Trophoblast cell (in vitro differentiated cells and primary cell): Measurements from ENCODE around the gene SLC12A8.

Source experiments
- DNase-seq, 2 donors: peaks; one replicate each; pipeline ENCODE4 v3.0.0-alpha.2; 2016
- H2AFZ ChIP-seq: 2 replicates; pipeline ENCODE4 v1.6.1; 2013; ENCODE audit warnings: low read length, moderate library complexity, mild to moderate bottlenecking; ENCODE audit not compliant: insufficient read depth, poor library complexity
- H2AK5ac ChIP-seq: 2 replicates; pipeline ENCODE4 v1.6.1; 2013; ENCODE audit warnings: mild to moderate bottlenecking, low read length
- H2BK120ac ChIP-seq: 2 replicates; pipeline ENCODE4 v1.6.1; 2013; ENCODE audit warnings: low read length, mild to moderate bottlenecking, moderate library complexity; ENCODE audit not compliant: insufficient read depth, poor library complexity
- H2BK12ac ChIP-seq: 2 replicates; pipeline ENCODE4 v1.6.1; 2013; ENCODE audit warnings: mild to moderate bottlenecking, low read length, moderate library complexity
- H2BK5ac ChIP-seq: 2 replicates; pipeline ENCODE4 v1.6.1; 2013; ENCODE audit warnings: low read length, low read depth, moderate library complexity, mild to moderate bottlenecking; ENCODE audit not compliant: poor library complexity
- H3K14ac ChIP-seq: 2 replicates; pipeline ENCODE4 v1.6.1; 2013; ENCODE audit warnings: mild to moderate bottlenecking, low read length
- H3K18ac ChIP-seq: 2 replicates; pipeline ENCODE4 v1.6.1; 2013; ENCODE audit warnings: mild to moderate bottlenecking, low read length
- H3K23ac ChIP-seq: 2 replicates; pipeline ENCODE4 v1.6.1; 2013; ENCODE audit warnings: low read length
- H3K27ac ChIP-seq: 2 replicates; pipeline ENCODE4 v1.5.1; 2013; ENCODE audit warnings: low read depth, mild to moderate bottlenecking, inconsistent platforms, low read length, moderate library complexity
- H3K27me3 ChIP-seq: 2 replicates; pipeline ENCODE4 v1.6.1; 2013; ENCODE audit warnings: inconsistent platforms, mild to moderate bottlenecking, low read length, moderate library complexity; ENCODE audit not compliant: insufficient read depth
- H3K36me3 ChIP-seq, 2 experiments: 1 replicate in 1 of 2; 2 replicates in 1 of 2; pipeline ENCODE4 v1.6.1; 2013; ENCODE audit warnings: low read length in 2 of 2, mild to moderate bottlenecking in 2 of 2, moderate library complexity in 1 of 2; ENCODE audit not compliant: insufficient read depth in 2 of 2, control insufficient read depth in 1 of 2
- H3K4ac ChIP-seq: 2 replicates; pipeline ENCODE4 v1.6.1; 2013; ENCODE audit warnings: low read depth, mild to moderate bottlenecking, low read length, moderate library complexity
- H3K4me1 ChIP-seq, 2 experiments: 1 replicate in 1 of 2; 2 replicates in 1 of 2; pipeline ENCODE4 v1.6.1; 2013; ENCODE audit warnings: low read length in 2 of 2, mild to moderate bottlenecking in 2 of 2, moderate library complexity in 1 of 2; ENCODE audit not compliant: insufficient read depth in 2 of 2, control insufficient read depth in 1 of 2
- H3K4me2 ChIP-seq: 2 replicates; pipeline ENCODE4 v1.6.1; 2013; ENCODE audit warnings: inconsistent platforms, mild to moderate bottlenecking, low read length, moderate library complexity
- H3K4me3 ChIP-seq: 2 replicates; pipeline ENCODE4 v1.5.1; 2013; ENCODE audit warnings: mild to moderate bottlenecking, low read depth, low read length, inconsistent platforms
- H3K79me1 ChIP-seq: one replicate; pipeline ENCODE4 v1.6.1; 2013; ENCODE audit warnings: low read length
- H3K79me2 ChIP-seq: 2 replicates; pipeline ENCODE4 v1.6.1; 2013; ENCODE audit warnings: low read length, mild to moderate bottlenecking; ENCODE audit not compliant: control insufficient read depth, insufficient read depth, poor library complexity
- H3K9ac ChIP-seq: 2 replicates; pipeline ENCODE4 v1.6.1; 2013; ENCODE audit warnings: mild to moderate bottlenecking, low read length
- H3K9me3 ChIP-seq: 2 replicates; pipeline ENCODE4 v1.6.1; 2013; ENCODE audit warnings: low read depth, mild to moderate bottlenecking, control low read depth, inconsistent platforms, low read length; ENCODE audit not compliant: insufficient read depth
- H4K12ac ChIP-seq: 2 replicates; pipeline ENCODE4 v1.6.1; 2013; ENCODE audit warnings: low read depth, mild to moderate bottlenecking, low read length, moderate library complexity
- H4K8ac ChIP-seq: 2 replicates; pipeline ENCODE4 v1.6.1; 2013; ENCODE audit warnings: low read depth, mild to moderate bottlenecking, low read length, moderate library complexity
- H4K91ac ChIP-seq: one replicate; pipeline ENCODE4 v1.6.1; 2013; ENCODE audit warnings: low read depth, mild to moderate bottlenecking, low read length, moderate library complexity
- WGBS: extraction: QIAGEN DNeasy Blood & Tissue Kit; methylation state at CpG from one replicate; pipeline ENCODE4 v1.1.7; 2013; ENCODE audit warnings: missing lambda C conversion rate; ENCODE audit not compliant: insufficient read length, insufficient coverage; ENCODE audit errors: extremely low coverage; 5-methylcytosine and 5-hydroxymethylcytosine counted together

Gene SLC12A8

GRCh38 chr3:125054449-125055329, 157.9 kb downstream of the SLC12A8 start:
- peak; percentile 69 to 81 for DNase-seq
- no CpG with 5 or more reads among the region's 17 CpGs for WGBS

GRCh38 chr3:125054062-125054448, 158.5 kb downstream of the SLC12A8 start:
- H3K23ac ChIP-seq: no peak overlapping the region
- no CpG with 5 or more reads among the region's 7 CpGs for WGBS
- no peak overlapping the region for H3K4ac ChIP-seq
- H3K4me1 ChIP-seq: peaks cover 25 to 35% of the 10 kb centered on the region in 2 experiments
- no peak overlapping the region for H4K91ac ChIP-seq
- no peak overlapping the region for H2BK12ac ChIP-seq
- H2AK5ac ChIP-seq: no peak overlapping the region
- DNase-seq: no peak
- H3K79me1 ChIP-seq: no peaks in the 10 kb centered on the region
- H3K9me3 ChIP-seq: no peaks in the 10 kb centered on the region
- H3K27me3 ChIP-seq: no peaks in the 10 kb centered on the region
- no peak overlapping the region for H3K27ac ChIP-seq
- H2BK5ac ChIP-seq: no peak overlapping the region
- H3K4me3 ChIP-seq: no peak overlapping the region
- H3K36me3 ChIP-seq: peaks cover 0 to 5% of the 10 kb centered on the region in 2 experiments
- H3K79me2 ChIP-seq: peaks cover 6% of the 10 kb centered on the region
- no peak overlapping the region for H2BK120ac ChIP-seq
- no peak overlapping the region for H4K12ac ChIP-seq
- H3K4me2 ChIP-seq: peak overlapping the region; percentile 96
- no peak overlapping the region for H3K14ac ChIP-seq
- no peak overlapping the region for H3K18ac ChIP-seq
- H3K9ac ChIP-seq: no peak overlapping the region
- no peak overlapping the region for H4K8ac ChIP-seq
- no peak overlapping the region for H2AFZ ChIP-seq

More at GRCh38 chr3:125054449-125055329, 157.9 kb downstream of the SLC12A8 start:
- Histone ChIP-seq H3K4me2 (peak overlapping the region; percentile 96), H2AK5ac (no peak overlapping the region), H3K36me3 (peaks cover 0 to 5% of the 10 kb centered on the region in 2 experiments), H3K4me1 (peaks cover 26 to 35% of the 10 kb centered on the region in 2 experiments), H3K18ac (no peak overlapping the region), H3K79me1 (no peaks in the 10 kb centered on the region), H3K9ac (peak overlapping the region; percentile 73), H3K79me2 (peaks cover 6% of the 10 kb centered on the region), H2BK12ac (no peak overlapping the region), H3K27ac (no peak overlapping the region), H3K9me3 (no peaks in the 10 kb centered on the region), H3K4me3 (peak overlapping the region; percentile 90), H2BK5ac (no peak overlapping the region), H4K91ac (peak overlapping the region; percentile 71), H3K27me3 (no peaks in the 10 kb centered on the region), H4K12ac (no peak overlapping the region), H3K4ac (peak overlapping the region; percentile 1), H3K23ac (no peak overlapping the region), H4K8ac (no peak overlapping the region), H3K14ac (no peak overlapping the region), H2BK120ac (peak overlapping the region; percentile 63), H2AFZ (no peak overlapping the region)

- no peak overlapping the region for H3K27ac ChIP-seq
- no peak overlapping the region for H2BK5ac ChIP-seq
- no peak overlapping the region for H3K18ac ChIP-seq
- WGBS: no CpG with 5 or more reads among the region's 2 CpGs
- H2AFZ ChIP-seq: no peak overlapping the region
- no peaks in the 10 kb centered on the region for H3K9me3 ChIP-seq
- H3K4me3 ChIP-seq: no peak overlapping the region
- no peaks in the 10 kb centered on the region for H3K79me1 ChIP-seq
- no peak overlapping the region for H2BK12ac ChIP-seq
- peaks cover under 1 to 6% of the 10 kb centered on the region in 2 experiments for H3K36me3 ChIP-seq
- no peak overlapping the region for H2BK120ac ChIP-seq
- H3K4me1 ChIP-seq: peaks cover 21 to 29% of the 10 kb centered on the region in 2 experiments
- no peak for DNase-seq
- H3K4me2 ChIP-seq: no peak overlapping the region
- peak overlapping the region; percentile 25 for H3K4ac ChIP-seq
- no peak overlapping the region for H3K9ac ChIP-seq
- H2AK5ac ChIP-seq: no peak overlapping the region
- H4K8ac ChIP-seq: no peak overlapping the region
- no peak overlapping the region for H3K23ac ChIP-seq
- no peak overlapping the region for H4K91ac ChIP-seq
- H3K27me3 ChIP-seq: no peaks in the 10 kb centered on the region
- no peak overlapping the region for H4K12ac ChIP-seq
- H3K14ac ChIP-seq: no peak overlapping the region
- peaks cover 6% of the 10 kb centered on the region for H3K79me2 ChIP-seq
Observed at GRCh38 chr3:125053304-125053699, 159.2 kb downstream of the SLC12A8 start.

- H3K79me2 ChIP-seq: peaks cover 6% of the 10 kb centered on the region
- peaks cover 24 to 29% of the 10 kb centered on the region in 2 experiments for H3K4me1 ChIP-seq
- H3K9ac ChIP-seq: no peak overlapping the region
- no peak overlapping the region for H4K8ac ChIP-seq
- H3K18ac ChIP-seq: no peak overlapping the region
- no peak overlapping the region for H2BK12ac ChIP-seq
- H2BK5ac ChIP-seq: no peak overlapping the region
- peaks cover 3 to 8% of the 10 kb centered on the region in 2 experiments for H3K36me3 ChIP-seq
- peak overlapping the region; percentile 38 for H3K27ac ChIP-seq
- DNase-seq: peak; percentile 93 to 94
- H3K79me1 ChIP-seq: no peaks in the 10 kb centered on the region
- H3K27me3 ChIP-seq: no peaks in the 10 kb centered on the region
- no peak overlapping the region for H3K23ac ChIP-seq
- no peak overlapping the region for H3K4me3 ChIP-seq
- no peaks in the 10 kb centered on the region for H3K9me3 ChIP-seq
- no peak overlapping the region for H2AK5ac ChIP-seq
- H2BK120ac ChIP-seq: no peak overlapping the region
- H2AFZ ChIP-seq: no peak overlapping the region
- H3K4me2 ChIP-seq: peak overlapping the region; percentile 29
- H4K91ac ChIP-seq: no peak overlapping the region
- no CpG with 5 or more reads among the region's 8 CpGs for WGBS
- H3K4ac ChIP-seq: no peak overlapping the region
- H4K12ac ChIP-seq: no peak overlapping the region
- H3K14ac ChIP-seq: no peak overlapping the region
Observed at GRCh38 chr3:125052624-125053303, 159.8 kb downstream of the SLC12A8 start.
